Esophagus muscularis mucosa (tissue), 4 donors: Measurements from ENCODE around the gene CACNA1G. TPM values are rescaled to one million over a fixed set of nuclear protein-coding genes. Genes with fewer than 3 reads are reported as not detected.

ENCODE experiments used
- DNase-seq: peaks from one replicate; pipeline ENCODE4 v3.0.0-alpha.2; 2017; ENCODE audit errors: extremely low spot score
- H3K27ac ChIP-seq, 4 donors: fragments of 200-600 bp; sonication (generic); replicated peaks in 1 of 4; 1 replicate in 3 of 4; 2 replicates in 1 of 4; pipeline ENCODE4 v1.5.1; 2016 to 2019; ENCODE audit warnings: mild to moderate bottlenecking in 1 of 4
- H3K27me3 ChIP-seq, 4 donors: fragments of 200-600 bp; sonication (generic); one replicate each; pipeline versions ENCODE4 v1.5.1 to v1.6.0; 2016 to 2019
- H3K36me3 ChIP-seq, 4 donors: fragments of 200-600 bp; sonication (generic); one replicate each; pipeline ENCODE4 v1.5.1; 2016 to 2019
- H3K4me1 ChIP-seq, 4 donors: fragments of 200-600 bp; sonication (generic); one replicate each; pipeline ENCODE4 v1.5.1; 2016 to 2019
- H3K4me3 ChIP-seq, 4 donors: fragments of 200-600 bp; sonication (generic); 1 replicate in 2 of 4; 2 replicates in 2 of 4; pipeline ENCODE4 v1.5.1; 2016 to 2019; ENCODE audit warnings: mild to moderate bottlenecking in 4 of 4, moderate library complexity in 1 of 4
- H3K9me3 ChIP-seq, 4 donors: fragments of 200-600 bp; sonication (generic); 1 replicate in 3 of 4; 2 replicates in 1 of 4; pipeline ENCODE4 v1.5.1; 2016 to 2019
- CTCF ChIP-seq, 3 experiments: fragments of 200-600 bp in 2 of 3; fragments of 450-650 bp in 1 of 3; sonication (generic) in 2 of 3; IDR thresholded peaks; one replicate each; pipeline ENCODE4 v1.5.1; 2017 to 2019; ENCODE audit warnings: antibody characterized with exemption in 3 of 3, mild to moderate bottlenecking in 2 of 3, moderate library complexity in 1 of 3
- EP300 ChIP-seq: sonication (generic); formaldehyde crosslinking; IDR thresholded peaks from one replicate; pipeline ENCODE4 v1.6.1; 2017; ENCODE audit warnings: antibody characterized with exemption
- POLR2A ChIP-seq: fragments of 450-650 bp; IDR thresholded peaks from one replicate; pipeline ENCODE4 v1.6.1; 2017; ENCODE audit warnings: antibody characterized with exemption, moderate library complexity, mild to moderate bottlenecking, low read depth
- POLR2AphosphoS5 ChIP-seq, 2 donors: sonication (generic); formaldehyde crosslinking; IDR thresholded peaks; one replicate each; pipeline ENCODE4 v1.6.1; 2017; ENCODE audit warnings: antibody characterized with exemption in 2 of 2
- WGBS: methylation state at CpG from one replicate; pipeline ENCODE4 v1.1.5; 2018; 5-methylcytosine and 5-hydroxymethylcytosine counted together
- intact Hi-C: fragments of 100-400 bp; cut with DNase I; formaldehyde crosslinking; loops from one replicate; pipeline ENCODE4 v1.15.1; 2023
- total RNA-seq, 4 donors: library from RNA; depleted of rRNA; stranded (reverse); fragments of >200 nt; gene quantifications; one replicate each; pipeline versions ENCODE4 v1.1.0 to v1.2.1, GENCODE V29; 2016

CACNA1G gene
- total RNA-seq, 4 donors from 2014 or later: 0.39 to 0.63 (median 0.50) TPM; not detected in 1

- Histone ChIP-seq H3K9me3 (no peaks in the 10 kb centered on the region), H3K4me3 (no peak overlapping the region), H3K27me3 (peaks cover 7 to 84% (median 22%) of the 10 kb centered on the region in 4 donors), H3K27ac (no peak overlapping the region), H3K4me1 (peaks cover 9 to 19% (median 19%) of the 10 kb centered on the region in 4 donors), H3K36me3 (no peaks in the 10 kb centered on the region)
- DNase-seq: no peak
- intact Hi-C loops: loop anchor here (2.0 to 5.0 kb wide), 3 partner anchors 51 to 149 kb away; no protein-coding TSS in a partner anchor
- TF ChIP-seq POLR2A: no peak
- TF ChIP-seq EP300: no peak
- WGBS: 64% methylated on average over 10 of the region's 11 CpGs
Observed at GRCh38 chr17:50631195-50631907, 70.8 kb downstream of the CACNA1G start.

- Histone ChIP-seq H3K4me3 (no peak overlapping the region), H3K36me3 (no peaks in the 10 kb centered on the region), H3K9me3 (no peaks in the 10 kb centered on the region), H3K27me3 (peaks cover 7 to 86% (median 22%) of the 10 kb centered on the region in 4 donors), H3K27ac (no peak overlapping the region), H3K4me1 (peaks cover 9 to 17% (median 16%) of the 10 kb centered on the region in 4 donors)
- 90% methylated on average over 9 of the region's 9 CpGs for WGBS
- no peak for TF ChIP-seq POLR2A
- no peak for TF ChIP-seq POLR2AphosphoS5 (IDR thresholded peaks at IDR 0.05)
- TF ChIP-seq EP300: no peak
- TF ChIP-seq CTCF (IDR thresholded peaks at IDR 0.05): no peak
- no peak for DNase-seq
- intact Hi-C loops: loop anchor here (2.0 to 5.0 kb wide), 3 partner anchors 51 to 150 kb away; no protein-coding TSS in a partner anchor
Observed at GRCh38 chr17:50631908-50632571, 71.5 kb downstream of the CACNA1G start.

- no peaks in the 10 kb centered on the region for H3K36me3 ChIP-seq
- TF ChIP-seq CTCF (IDR thresholded peaks at IDR 0.05): no peak
- no peak for TF ChIP-seq POLR2AphosphoS5 (IDR thresholded peaks at IDR 0.05)
- TF ChIP-seq POLR2A: no peak
- no peak for TF ChIP-seq EP300
- H3K27me3 ChIP-seq: peaks cover 7 to 88% (median 22%) of the 10 kb centered on the region in 4 donors
- peaks cover 9 to 17% (median 16%) of the 10 kb centered on the region in 4 donors for H3K4me1 ChIP-seq
- H3K9me3 ChIP-seq: no peaks in the 10 kb centered on the region
- H3K4me3 ChIP-seq: no peak overlapping the region
- WGBS: 84% methylated on average over 5 of the region's 5 CpGs
- no peak for DNase-seq
- H3K27ac ChIP-seq: no peak overlapping the region
- intact Hi-C loops: loop anchor here (5.0 kb wide), 1 partner anchor 150 kb away; no protein-coding TSS in a partner anchor
Observed at GRCh38 chr17:50632637-50633036, 72.1 kb downstream of the CACNA1G start.

- no peak for DNase-seq
- Histone ChIP-seq H3K4me1 (peaks cover 13 to 24% (median 20%) of the 10 kb centered on the region in 4 donors), H3K9me3 (no peaks in the 10 kb centered on the region), H3K36me3 (no peaks in the 10 kb centered on the region), H3K27me3 (peaks cover 7 to 82% (median 19%) of the 10 kb centered on the region in 4 donors), H3K27ac (no peak overlapping the region), H3K4me3 (no peak overlapping the region)
- intact Hi-C loops: loop anchor here (5.0 kb wide), 1 partner anchor 151 kb away; no protein-coding TSS in a partner anchor
- WGBS: 94% methylated on average over 9 of the region's 9 CpGs
- TF ChIP-seq CTCF (IDR thresholded peaks at IDR 0.05) (no peak), POLR2A (no peak), EP300 (no peak), POLR2AphosphoS5 (IDR thresholded peaks at IDR 0.05) (no peak)
Observed at GRCh38 chr17:50633683-50634082, 73.2 kb downstream of the CACNA1G start.
